ENCODE measurements around the gene MPPED2. TPM values are rescaled to one million over a fixed set of nuclear protein-coding genes. Genes with fewer than 3 reads are reported as not detected.

The MPPED2 gene
- total and polyA plus RNA-seq, 2 of the 13 experiments (the other 11 are each of a cell fraction or from before 2014, with no cell fraction given) = not detected

DNA sequence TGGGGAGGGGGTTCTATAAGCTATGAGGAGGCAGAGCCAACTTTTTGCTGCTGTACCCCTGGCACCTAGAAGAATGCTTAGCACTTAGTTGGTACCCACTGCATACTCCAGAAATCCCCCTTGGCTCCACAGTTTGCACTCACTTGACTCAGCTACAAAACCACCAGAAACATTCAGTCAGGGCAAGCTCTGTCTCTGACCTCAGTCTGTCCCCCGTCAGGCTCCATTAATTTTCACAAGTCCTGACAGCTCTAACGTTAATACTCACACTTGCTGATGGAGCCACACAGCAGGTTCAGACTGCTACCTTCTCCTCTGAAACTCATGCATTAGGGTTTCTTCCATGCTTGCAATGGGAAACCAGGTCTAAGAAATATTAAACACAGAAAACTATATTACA, 81.7 kb downstream of the MPPED2 start:
- Histone ChIP-seq H3K4me1 (ENCODE audit: insufficient read depth, low read length) (no peaks in the 10 kb centered on the region), H4K20me1 (ENCODE audit: insufficient read depth, low read length) (no peaks in the 10 kb centered on the region), H3K9ac (ENCODE audit: insufficient read depth, low read depth, low read length) (no peak overlapping the region), H3K9me3 (ENCODE audit: low read length) (no peaks in the 10 kb centered on the region), H2AFZ (ENCODE audit: low read length) (no peak overlapping the region), H3K79me2 (ENCODE audit: insufficient read depth, low read length) (no peaks in the 10 kb centered on the region), H3K4me2 (ENCODE audit: low read depth, low read length) (no peak overlapping the region), H3K4me3 (replicated peaks in 1 of 3; ENCODE audit: insufficient read depth in 1 of 3, low read depth in 2 of 3, low read length in 3 of 3) (no peak overlapping the region), H3K36me3 (replicated peaks in 1 of 2; ENCODE audit: control insufficient read depth in 1 of 2, insufficient read depth in 2 of 2, low read length in 2 of 2) (no peaks in the 10 kb centered on the region), H3K27me3 (ENCODE audit: control insufficient read depth in 1 of 2, insufficient read depth in 2 of 2, low read length in 2 of 2) (no peaks in the 10 kb centered on the region; a peak in 1 of 5 replicates), H3K27ac (ENCODE audit: extremely low read length, insufficient read depth, low read length) (no peak overlapping the region)
- ATAC-seq (no peak), FAIRE-seq (no peak), DNase-seq (ENCODE audit: low spot score) (no peak)
- intact Hi-C loops (cut with micrococcal nuclease; ENCODE audit: unreplicated experiment) (no loop called here), in situ Hi-C loops (cut with HindIII; ENCODE audit: extremely low pct_ligation_motif_present, low pct_unique_long_range_greater_than_20kb) (no loop called here)
- BruUV-seq (replicated peaks) = no TSS peak
- 26% methylated on average over 2 of the region's 2 CpGs for WGBS (ENCODE audit: low lambda C conversion rate)
- CTCF ChIA-PET (ENCODE audit: low intra/inter-chr PET ratio, low total read pairs) = no interaction called here
- TF ChIP-seq, protein P1, sequence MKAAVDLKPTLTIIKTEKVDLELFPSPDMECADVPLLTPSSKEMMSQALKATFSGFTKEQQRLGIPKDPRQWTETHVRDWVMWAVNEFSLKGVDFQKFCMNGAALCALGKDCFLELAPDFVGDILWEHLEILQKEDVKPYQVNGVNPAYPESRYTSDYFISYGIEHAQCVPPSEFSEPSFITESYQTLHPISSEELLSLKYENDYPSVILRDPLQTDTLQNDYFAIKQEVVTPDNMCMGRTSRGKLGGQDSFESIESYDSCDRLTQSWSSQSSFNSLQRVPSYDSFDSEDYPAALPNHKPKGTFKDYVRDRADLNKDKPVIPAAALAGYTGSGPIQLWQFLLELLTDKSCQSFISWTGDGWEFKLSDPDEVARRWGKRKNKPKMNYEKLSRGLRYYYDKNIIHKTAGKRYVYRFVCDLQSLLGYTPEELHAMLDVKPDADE (CRISPR knock-in tag; IDR thresholded peaks at IDR 0.05) = no peak
- TF ChIP-seq, protein P2, sequence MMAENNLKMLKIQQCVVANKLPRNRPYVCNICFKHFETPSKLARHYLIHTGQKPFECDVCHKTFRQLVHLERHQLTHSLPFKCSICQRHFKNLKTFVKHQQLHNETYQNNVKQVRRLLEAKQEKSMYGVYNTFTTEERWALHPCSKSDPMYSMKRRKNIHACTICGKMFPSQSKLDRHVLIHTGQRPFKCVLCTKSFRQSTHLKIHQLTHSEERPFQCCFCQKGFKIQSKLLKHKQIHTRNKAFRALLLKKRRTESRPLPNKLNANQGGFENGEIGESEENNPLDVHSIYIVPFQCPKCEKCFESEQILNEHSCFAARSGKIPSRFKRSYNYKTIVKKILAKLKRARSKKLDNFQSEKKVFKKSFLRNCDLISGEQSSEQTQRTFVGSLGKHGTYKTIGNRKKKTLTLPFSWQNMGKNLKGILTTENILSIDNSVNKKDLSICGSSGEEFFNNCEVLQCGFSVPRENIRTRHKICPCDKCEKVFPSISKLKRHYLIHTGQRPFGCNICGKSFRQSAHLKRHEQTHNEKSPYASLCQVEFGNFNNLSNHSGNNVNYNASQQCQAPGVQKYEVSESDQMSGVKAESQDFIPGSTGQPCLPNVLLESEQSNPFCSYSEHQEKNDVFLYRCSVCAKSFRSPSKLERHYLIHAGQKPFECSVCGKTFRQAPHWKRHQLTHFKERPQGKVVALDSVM (CRISPR knock-in tag; IDR thresholded peaks at IDR 0.05) = no peak
- TF ChIP-seq ATF7-NPFF (CRISPR knock-in tag; IDR thresholded peaks at IDR 0.05; ENCODE audit: low read depth) (no peak), MAZ (IDR thresholded peaks at IDR 0.05; ENCODE audit: borderline replicate concordance, low read depth, low read length) (no peak), MAZ (CRISPR knock-in tag; IDR thresholded peaks at IDR 0.05; ENCODE audit: low read depth) (no peak)
- POLR2A ChIA-PET = no interaction called here

DNA sequence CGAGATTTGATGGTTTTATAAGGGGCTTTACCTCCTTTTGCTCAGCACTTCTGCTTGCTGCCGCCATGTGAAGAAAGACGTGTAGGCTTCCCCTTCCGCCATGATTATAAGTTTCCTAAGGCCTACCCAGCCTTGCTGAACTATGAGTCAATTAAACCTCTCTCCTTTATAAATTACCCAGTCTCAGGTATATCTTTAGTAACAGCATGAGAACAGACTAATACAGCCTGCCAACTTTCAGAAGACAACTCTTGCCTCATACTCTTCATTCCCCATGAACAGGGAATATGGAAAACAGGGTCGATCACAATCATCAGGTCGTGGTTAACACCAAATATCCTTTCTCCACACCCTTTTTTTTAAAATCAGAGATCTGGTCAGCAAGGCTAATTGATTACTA, 83.0 kb downstream of the MPPED2 start:
- POLR2A ChIA-PET = no interaction called here
- Histone ChIP-seq H3K9me3 (ENCODE audit: low read length) (no peaks in the 10 kb centered on the region), H3K79me2 (ENCODE audit: insufficient read depth, low read length) (no peaks in the 10 kb centered on the region), H2AFZ (ENCODE audit: low read length) (no peak overlapping the region), H3K4me3 (replicated peaks in 1 of 3; ENCODE audit: insufficient read depth in 1 of 3, low read depth in 2 of 3, low read length in 3 of 3) (no peak overlapping the region), H3K4me1 (ENCODE audit: insufficient read depth, low read length) (no peaks in the 10 kb centered on the region), H3K4me2 (ENCODE audit: low read depth, low read length) (no peak overlapping the region), H3K27ac (ENCODE audit: extremely low read length, insufficient read depth, low read length) (no peak overlapping the region), H3K9ac (ENCODE audit: insufficient read depth, low read depth, low read length) (no peak overlapping the region), H4K20me1 (ENCODE audit: insufficient read depth, low read length) (no peaks in the 10 kb centered on the region), H3K36me3 (replicated peaks in 1 of 2; ENCODE audit: control insufficient read depth in 1 of 2, insufficient read depth in 2 of 2, low read length in 2 of 2) (no peaks in the 10 kb centered on the region), H3K27me3 (ENCODE audit: control insufficient read depth in 1 of 2, insufficient read depth in 2 of 2, low read length in 2 of 2) (no peaks in the 10 kb centered on the region)
- intact Hi-C loops (cut with micrococcal nuclease; ENCODE audit: unreplicated experiment) = no loop called here
- ATAC-seq (no peak), DNase-seq (ENCODE audit: low spot score) (no peak), FAIRE-seq (no peak)
- BruUV-seq (replicated peaks) = no TSS peak
- CTCF ChIA-PET (ENCODE audit: low intra/inter-chr PET ratio, low total read pairs) = no interaction called here
- in situ Hi-C loops (cut with HindIII; ENCODE audit: extremely low pct_ligation_motif_present, low pct_unique_long_range_greater_than_20kb) = no loop called here
- WGBS (ENCODE audit: low lambda C conversion rate) = 56% methylated on average over 5 of the region's 6 CpGs
- no peak for TF ChIP-seq ELF3 (CRISPR knock-in tag; IDR thresholded peaks at IDR 0.05)
- no peak for TF ChIP-seq GPN1 (CRISPR knock-in tag; IDR thresholded peaks at IDR 0.05; ENCODE audit: borderline replicate concordance)
- TF ChIP-seq GZF1 (CRISPR knock-in tag; IDR thresholded peaks at IDR 0.05) = no peak
- TF ChIP-seq, protein P3, sequence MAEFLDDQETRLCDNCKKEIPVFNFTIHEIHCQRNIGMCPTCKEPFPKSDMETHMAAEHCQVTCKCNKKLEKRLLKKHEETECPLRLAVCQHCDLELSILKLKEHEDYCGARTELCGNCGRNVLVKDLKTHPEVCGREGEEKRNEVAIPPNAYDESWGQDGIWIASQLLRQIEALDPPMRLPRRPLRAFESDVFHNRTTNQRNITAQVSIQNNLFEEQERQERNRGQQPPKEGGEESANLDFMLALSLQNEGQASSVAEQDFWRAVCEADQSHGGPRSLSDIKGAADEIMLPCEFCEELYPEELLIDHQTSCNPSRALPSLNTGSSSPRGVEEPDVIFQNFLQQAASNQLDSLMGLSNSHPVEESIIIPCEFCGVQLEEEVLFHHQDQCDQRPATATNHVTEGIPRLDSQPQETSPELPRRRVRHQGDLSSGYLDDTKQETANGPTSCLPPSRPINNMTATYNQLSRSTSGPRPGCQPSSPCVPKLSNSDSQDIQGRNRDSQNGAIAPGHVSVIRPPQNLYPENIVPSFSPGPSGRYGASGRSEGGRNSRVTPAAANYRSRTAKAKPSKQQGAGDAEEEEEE (CRISPR knock-in tag; IDR thresholded peaks at IDR 0.05; ENCODE audit: borderline replicate concordance) = no peak
- no peak for TF ChIP-seq ZFP82 (CRISPR knock-in tag; IDR thresholded peaks at IDR 0.05; ENCODE audit: borderline replicate concordance)
- TF ChIP-seq ZNF660 (CRISPR knock-in tag; IDR thresholded peaks at IDR 0.05; ENCODE audit: borderline replicate concordance, low read depth) = no peak
- TF ChIP-seq CBX1 (IDR thresholded peaks at IDR 0.05; ENCODE audit: low read depth) = no peak
